ENCODE data around the gene APOL6. TPM values are rescaled to one million over a fixed set of nuclear protein-coding genes. Genes with fewer than 3 reads are reported as not detected.
A peak's percentile ranks its signal among the peaks of the same experiment; 100 is the strongest.

The APOL6 gene
- total and polyA plus RNA-seq, 2 of the 13 experiments (the other 11 are each of a cell fraction or from before 2014, with no cell fraction given), result 5.2 to 7.5 TPM

DNA sequence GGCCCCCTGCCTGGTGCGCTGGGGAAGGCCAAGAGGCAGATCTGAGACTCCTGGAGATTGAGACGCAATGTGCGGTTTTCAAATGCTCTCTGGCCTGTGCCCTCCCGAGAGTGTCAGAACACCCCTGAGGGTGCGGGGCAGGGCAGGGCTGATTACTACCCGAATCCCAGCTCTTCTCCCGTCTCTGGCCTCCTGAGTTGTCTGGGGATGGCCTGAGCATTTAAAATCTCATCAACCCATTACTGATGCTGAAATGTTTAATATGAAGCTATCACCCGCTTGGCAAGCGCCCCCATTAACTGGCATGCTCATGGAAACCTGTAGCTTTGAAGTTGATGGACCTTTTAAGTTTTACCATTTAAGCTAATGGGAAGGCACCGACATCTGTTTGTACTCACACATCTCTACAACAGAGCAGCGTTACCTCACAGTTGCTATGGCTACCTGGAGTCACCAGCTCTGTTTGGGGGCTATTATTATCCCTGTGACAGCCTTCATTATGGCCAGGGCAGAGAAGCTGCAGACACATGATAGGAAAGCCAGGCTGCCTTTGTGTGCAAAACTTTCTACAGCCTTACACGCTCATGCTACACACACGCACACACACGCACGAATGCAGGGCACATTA lies 27.5 kb upstream of the APOL6 start:
- intact Hi-C loops (cut with micrococcal nuclease; ENCODE audit: unreplicated experiment) (loop anchor here (5.0 kb wide), 1 partner anchor 188 kb away; no protein-coding TSS in a partner anchor), in situ Hi-C loops (cut with HindIII; ENCODE audit: extremely low pct_ligation_motif_present, low pct_unique_long_range_greater_than_20kb) (loop anchor here (10.0 kb wide), 1 partner anchor 56 kb away; no protein-coding TSS in a partner anchor)
- no peak overlapping the region for H3K4me2 ChIP-seq (ENCODE audit: low read depth, low read length)

More for the DNA sequence above, 27.5 kb upstream of the APOL6 start:
- FAIRE-seq (no peak), DNase-seq (ENCODE audit: low spot score) (no peak), ATAC-seq (no peak)
- Histone ChIP-seq H3K36me3 (replicated peaks in 1 of 2; ENCODE audit: control insufficient read depth in 1 of 2, insufficient read depth in 2 of 2, low read length in 2 of 2) (no peaks in the 10 kb centered on the region), H3K9me3 (ENCODE audit: low read length) (no peaks in the 10 kb centered on the region), H2AFZ (ENCODE audit: low read length) (no peak overlapping the region), H3K4me1 (ENCODE audit: insufficient read depth, low read length) (peaks cover 18% of the 10 kb centered on the region), H3K4me3 (replicated peaks in 1 of 3; ENCODE audit: insufficient read depth in 1 of 3, low read depth in 2 of 3, low read length in 3 of 3) (no peak overlapping the region), H3K79me2 (ENCODE audit: insufficient read depth, low read length) (no peaks in the 10 kb centered on the region), H3K27me3 (ENCODE audit: control insufficient read depth in 1 of 2, insufficient read depth in 2 of 2, low read length in 2 of 2) (peaks cover 0 to 27% of the 10 kb centered on the region in 2 experiments; a peak in 2 of 5 replicates), H3K9ac (ENCODE audit: insufficient read depth, low read depth, low read length) (no peak overlapping the region), H4K20me1 (ENCODE audit: insufficient read depth, low read length) (no peaks in the 10 kb centered on the region), H3K27ac (ENCODE audit: extremely low read length, insufficient read depth, low read length) (no peak overlapping the region)
- TF ChIP-seq ZNF549 (CRISPR knock-in tag; IDR thresholded peaks at IDR 0.05) (no peak), PHF8 (CRISPR knock-in tag; IDR thresholded peaks at IDR 0.05) (no peak), RFX5 (IDR thresholded peaks at IDR 0.05; ENCODE audit: low read depth, low read length) (peak; percentile 57; the same call in 1 of the 2 replicates), ZNF530 (CRISPR knock-in tag; IDR thresholded peaks at IDR 0.05; ENCODE audit: low read depth) (no peak), RFX1 (IDR thresholded peaks at IDR 0.05) (peak; percentile 34; the same call in 1 of the 2 replicates), ZNF883 (CRISPR knock-in tag; IDR thresholded peaks at IDR 0.05; ENCODE audit: not compliant biosample characterization) (no peak)
- TF ChIP-seq, protein P1, sequence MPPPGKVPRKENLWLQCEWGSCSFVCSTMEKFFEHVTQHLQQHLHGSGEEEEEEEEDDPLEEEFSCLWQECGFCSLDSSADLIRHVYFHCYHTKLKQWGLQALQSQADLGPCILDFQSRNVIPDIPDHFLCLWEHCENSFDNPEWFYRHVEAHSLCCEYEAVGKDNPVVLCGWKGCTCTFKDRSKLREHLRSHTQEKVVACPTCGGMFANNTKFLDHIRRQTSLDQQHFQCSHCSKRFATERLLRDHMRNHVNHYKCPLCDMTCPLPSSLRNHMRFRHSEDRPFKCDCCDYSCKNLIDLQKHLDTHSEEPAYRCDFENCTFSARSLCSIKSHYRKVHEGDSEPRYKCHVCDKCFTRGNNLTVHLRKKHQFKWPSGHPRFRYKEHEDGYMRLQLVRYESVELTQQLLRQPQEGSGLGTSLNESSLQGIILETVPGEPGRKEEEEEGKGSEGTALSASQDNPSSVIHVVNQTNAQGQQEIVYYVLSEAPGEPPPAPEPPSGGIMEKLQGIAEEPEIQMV (CRISPR knock-in tag; IDR thresholded peaks at IDR 0.05; ENCODE audit: low read depth), result no peak
- TF ChIP-seq, protein P2, sequence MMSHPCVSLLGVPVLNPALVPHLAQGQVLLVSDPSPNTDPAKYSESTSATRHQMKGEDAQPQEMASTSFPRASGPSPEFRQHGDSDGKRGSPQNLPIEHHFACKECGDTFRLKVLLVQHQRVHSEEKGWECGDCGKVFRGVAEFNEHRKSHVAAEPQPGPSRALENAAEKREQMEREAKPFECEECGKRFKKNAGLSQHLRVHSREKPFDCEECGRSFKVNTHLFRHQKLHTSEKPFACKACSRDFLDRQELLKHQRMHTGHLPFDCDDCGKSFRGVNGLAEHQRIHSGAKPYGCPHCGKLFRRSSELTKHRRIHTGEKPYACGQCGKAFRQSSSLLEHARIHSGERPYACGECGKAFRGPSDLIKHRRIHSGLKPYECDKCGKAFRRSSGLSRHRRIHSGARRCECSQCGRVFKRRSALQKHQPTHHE (CRISPR knock-in tag; IDR thresholded peaks at IDR 0.05; ENCODE audit: borderline replicate concordance), result no peak
- WGBS (ENCODE audit: low lambda C conversion rate), result 62% methylated on average over 5 of the region's 15 CpGs
- POLR2A ChIA-PET, result interaction anchor here (1.7 kb wide), 1 partner anchor 9 kb away, joined by 5 read pairs; no protein-coding TSS in a partner anchor
- CTCF ChIA-PET (ENCODE audit: low intra/inter-chr PET ratio, low total read pairs), result no interaction called here
- BruUV-seq (replicated peaks), result no TSS peak
